Spleen (tissue), 7 donors: Measurements from ENCODE around the gene RABAC1.

Experiments
- POLR2A ChIP-seq, 3 donors: fragments of 450-650 bp; IDR thresholded peaks; one replicate each; pipeline ENCODE4 v1.5.1; 2017; ENCODE audit warnings: antibody characterized with exemption in 3 of 3, mild to moderate bottlenecking in 1 of 3
- TF ChIP-seq, protein P1 (sequence below), 11 experiments: fragments of 200-600 bp in 7 of 11; fragments of 450-650 bp in 4 of 11; sonication (generic) in 4 of 11; IDR thresholded peaks in 8 of 11; conservative IDR thresholded peaks in 3 of 11; 1 replicate in 7 of 11; 2 replicates in 4 of 11; pipeline versions ENCODE4 v1.4.0 to v1.8.0; 2016 to 2021; ENCODE audit warnings: antibody characterized with exemption in 11 of 11, inconsistent platforms in 4 of 11, mild to moderate bottlenecking in 1 of 11
- donor health status: DM: no; HTN: no; CAD: no; lungs with moderate emphysema.
- donor health status: DM: no; HTN: no; CAD: no.
- donor health status: DM: no; HTN: no; CAD: no.

DNA sequence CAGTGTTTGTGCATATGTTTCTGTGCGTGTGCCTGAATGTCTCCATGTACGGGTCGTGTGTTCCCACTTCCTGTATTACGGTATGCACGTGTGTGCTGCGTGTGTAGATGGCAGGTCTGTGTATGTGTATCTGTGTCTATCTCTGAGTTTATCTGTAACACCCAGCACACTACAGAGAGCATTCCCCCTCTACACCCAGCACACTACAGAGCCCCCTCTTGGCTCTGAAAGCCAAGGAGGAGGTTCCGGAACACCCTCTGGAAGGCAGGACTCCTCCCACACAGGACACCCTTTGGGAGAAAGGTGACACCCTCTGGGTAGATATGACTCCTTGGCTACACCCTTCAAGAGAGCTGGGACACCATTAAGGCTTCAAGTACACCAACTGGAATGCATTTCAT lies 28.8 kb downstream of the RABAC1 start:
- TF ChIP-seq, protein P1, sequence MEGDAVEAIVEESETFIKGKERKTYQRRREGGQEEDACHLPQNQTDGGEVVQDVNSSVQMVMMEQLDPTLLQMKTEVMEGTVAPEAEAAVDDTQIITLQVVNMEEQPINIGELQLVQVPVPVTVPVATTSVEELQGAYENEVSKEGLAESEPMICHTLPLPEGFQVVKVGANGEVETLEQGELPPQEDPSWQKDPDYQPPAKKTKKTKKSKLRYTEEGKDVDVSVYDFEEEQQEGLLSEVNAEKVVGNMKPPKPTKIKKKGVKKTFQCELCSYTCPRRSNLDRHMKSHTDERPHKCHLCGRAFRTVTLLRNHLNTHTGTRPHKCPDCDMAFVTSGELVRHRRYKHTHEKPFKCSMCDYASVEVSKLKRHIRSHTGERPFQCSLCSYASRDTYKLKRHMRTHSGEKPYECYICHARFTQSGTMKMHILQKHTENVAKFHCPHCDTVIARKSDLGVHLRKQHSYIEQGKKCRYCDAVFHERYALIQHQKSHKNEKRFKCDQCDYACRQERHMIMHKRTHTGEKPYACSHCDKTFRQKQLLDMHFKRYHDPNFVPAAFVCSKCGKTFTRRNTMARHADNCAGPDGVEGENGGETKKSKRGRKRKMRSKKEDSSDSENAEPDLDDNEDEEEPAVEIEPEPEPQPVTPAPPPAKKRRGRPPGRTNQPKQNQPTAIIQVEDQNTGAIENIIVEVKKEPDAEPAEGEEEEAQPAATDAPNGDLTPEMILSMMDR (IDR thresholded peaks at IDR 0.05 in 8 of 11, conservative IDR thresholded peaks at IDR 0.05 in 3 of 11): no peak
- no peak for TF ChIP-seq POLR2A (IDR thresholded peaks at IDR 0.05)
